Brain microvascular endothelial cell (primary cell): ENCODE measurements around the gene MDGA2.
A peak's percentile ranks its signal among the peaks of the same experiment; 100 is the strongest.

Experiments
- DNase-seq: peaks from one replicate; pipeline ENCODE4 v3.0.0-alpha.2; 2020
- H3K27ac ChIP-seq: fragments of 250-450 bp; sonication (Bioruptor Pico); 2 replicates; pipeline ENCODE4 v1.5.1; 2020; ENCODE audit warnings: mild to moderate bottlenecking, moderate library complexity
- H3K27me3 ChIP-seq: fragments of 250-450 bp; sonication (Bioruptor Pico); replicated peaks from 2 replicates; pipeline ENCODE4 v1.5.1; 2020; ENCODE audit warnings: mild to moderate bottlenecking
- H3K36me3 ChIP-seq: fragments of 250-450 bp; sonication (Bioruptor Pico); replicated peaks from 2 replicates; pipeline ENCODE4 v1.5.1; 2020; ENCODE audit warnings: mild to moderate bottlenecking
- H3K4me3 ChIP-seq: 2 replicates; pipeline ENCODE4 v1.5.1; 2011; ENCODE audit warnings: low read depth, mild to moderate bottlenecking, control low read depth, low read length, moderate library complexity
- CTCF ChIP-seq: IDR thresholded peaks from 2 replicates; pipeline ENCODE4 v1.5.1; 2011; ENCODE audit warnings: low read depth, mild to moderate bottlenecking, moderate library complexity, low read length, control low read depth, inconsistent platforms; ENCODE audit errors: missing control alignments
- in situ Hi-C: cut with HindIII; loops from 2 replicates; pipeline ENCODE4 v1.10.0; 2017; ENCODE audit warnings: low sequenced_read_pairs, low pct_ligation_motif_present

The MDGA2 gene

GRCh38 chr14:47411523-47411922 is 263.9 kb downstream of the MDGA2 start:
- DNase-seq, result no peak
- no peaks in the 10 kb centered on the region for H3K36me3 ChIP-seq
- in situ Hi-C loops, result no loop called here
- H3K27me3 ChIP-seq, result no peaks in the 10 kb centered on the region
- no peak overlapping the region for H3K4me3 ChIP-seq
- TF ChIP-seq CTCF, result no peak
- no peak overlapping the region for H3K27ac ChIP-seq

DNA sequence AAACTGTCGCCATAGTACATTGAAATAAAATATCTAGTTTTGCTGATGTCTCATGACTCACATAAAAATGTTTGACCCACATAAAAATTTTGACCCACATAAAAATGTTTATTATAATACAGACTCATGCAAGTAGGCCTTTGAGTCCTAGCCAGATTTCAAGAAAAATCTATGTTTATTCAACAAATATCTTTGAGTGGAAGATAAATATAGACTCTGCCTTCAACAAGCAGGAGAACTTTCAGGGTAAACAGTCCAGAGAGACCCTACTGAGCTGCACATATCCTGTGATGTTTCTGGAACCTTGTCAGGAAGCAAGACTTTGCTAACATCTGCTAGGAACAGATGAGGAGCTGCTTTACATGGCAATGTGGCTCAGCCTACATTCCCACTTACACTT is 283.1 kb downstream of the MDGA2 start:
- in situ Hi-C loops, result no loop called here
- Histone ChIP-seq H3K36me3 (no peaks in the 10 kb centered on the region), H3K27ac (peak overlapping the region; percentile 13), H3K27me3 (no peaks in the 10 kb centered on the region), H3K4me3 (no peak overlapping the region)
- DNase-seq, result peak; percentile 56
- TF ChIP-seq CTCF, result no peak

DNA sequence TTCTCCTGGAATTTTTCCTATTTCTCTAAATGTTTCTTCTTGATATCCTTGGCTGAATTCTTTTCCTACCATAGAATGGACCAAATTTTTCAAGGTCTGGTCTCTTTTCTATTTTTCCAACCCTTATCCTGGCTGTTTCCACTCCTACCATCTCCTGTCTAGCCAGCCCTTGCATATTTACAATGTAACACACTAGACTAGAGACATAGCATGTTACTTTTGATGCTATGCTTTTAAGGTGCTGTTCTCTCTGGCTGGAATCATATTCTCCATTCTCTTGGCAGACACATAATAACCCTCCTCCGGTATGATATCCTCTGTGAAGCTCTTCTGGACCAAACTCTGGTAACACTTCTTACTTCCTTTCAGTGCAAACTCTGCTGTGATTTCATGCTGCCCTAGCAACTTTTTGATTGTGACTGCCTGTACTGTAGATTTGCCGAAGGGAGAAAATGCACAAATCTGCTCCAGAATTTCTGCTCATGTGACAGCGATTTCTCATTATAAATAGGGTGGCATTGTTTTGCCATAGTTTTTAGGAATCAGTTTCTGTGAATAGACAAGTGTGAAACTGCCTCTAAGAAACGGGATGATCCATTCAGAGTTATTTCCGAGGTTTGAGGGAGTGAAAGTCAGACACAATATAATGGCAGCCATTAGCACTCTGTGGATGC is 284.4 kb downstream of the MDGA2 start:
- Histone ChIP-seq H3K27ac (no peak overlapping the region), H3K36me3 (no peaks in the 10 kb centered on the region), H3K4me3 (no peak overlapping the region), H3K27me3 (no peaks in the 10 kb centered on the region)
- in situ Hi-C loops, result no loop called here
- TF ChIP-seq CTCF, result no peak
- DNase-seq, result no peak

DNA sequence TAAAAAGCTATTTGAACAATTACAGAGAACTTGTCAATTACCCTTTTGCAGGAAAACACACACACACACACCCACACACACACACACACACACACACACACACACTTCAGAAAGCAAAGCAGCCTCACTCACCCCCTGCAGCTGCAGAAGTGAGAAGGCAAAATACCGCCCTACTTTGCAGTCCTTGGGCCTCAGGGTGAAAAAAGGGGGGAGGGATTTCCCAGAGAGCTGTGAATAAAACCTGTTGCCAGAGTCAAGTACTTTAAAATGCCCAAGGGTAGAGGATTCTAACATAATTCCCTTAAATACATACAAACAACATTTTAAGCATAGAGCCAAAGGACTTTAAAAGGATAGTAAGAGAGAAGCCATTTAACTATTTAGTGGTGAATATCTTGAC is 285.9 kb downstream of the MDGA2 start:
- no peaks in the 10 kb centered on the region for H3K36me3 ChIP-seq
- TF ChIP-seq CTCF, result no peak
- no peak overlapping the region for H3K4me3 ChIP-seq
- H3K27me3 ChIP-seq, result no peaks in the 10 kb centered on the region
- no peak for DNase-seq
- in situ Hi-C loops, result no loop called here
- H3K27ac ChIP-seq, result no peak overlapping the region

GRCh38 chr14:47366006-47366405 is 309.4 kb downstream of the MDGA2 start:
- in situ Hi-C loops, result no loop called here
- no peaks in the 10 kb centered on the region for H3K36me3 ChIP-seq
- TF ChIP-seq CTCF, result no peak
- no peak for DNase-seq
- H3K27me3 ChIP-seq, result no peaks in the 10 kb centered on the region
- no peak overlapping the region for H3K4me3 ChIP-seq
- no peak overlapping the region for H3K27ac ChIP-seq

DNA sequence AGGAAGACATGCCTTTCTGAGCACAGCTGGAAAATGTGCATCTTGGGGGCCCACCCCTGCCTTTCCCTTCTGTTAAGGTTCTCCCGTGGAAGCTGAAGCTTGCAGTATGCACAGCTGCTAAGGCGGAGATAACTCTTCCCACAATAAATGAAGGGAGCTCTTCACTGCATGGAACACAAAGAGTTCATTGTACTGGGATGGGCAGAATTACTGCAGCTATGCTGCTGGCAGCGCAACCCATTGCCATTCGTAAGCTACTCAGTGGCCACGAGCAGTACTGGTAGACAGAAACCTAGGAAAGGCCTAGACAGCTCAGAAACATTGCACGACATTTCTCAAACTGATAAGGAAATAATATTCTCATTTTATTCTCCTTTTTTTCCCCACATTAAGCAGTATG is 310.2 kb downstream of the MDGA2 start:
- no peak for DNase-seq
- no peaks in the 10 kb centered on the region for H3K36me3 ChIP-seq
- TF ChIP-seq CTCF, result no peak
- no peak overlapping the region for H3K4me3 ChIP-seq
- H3K27me3 ChIP-seq, result no peaks in the 10 kb centered on the region
- in situ Hi-C loops, result no loop called here
- no peak overlapping the region for H3K27ac ChIP-seq
